ENCODE data around the gene RAB23. TPM values are rescaled to one million over a fixed set of nuclear protein-coding genes. Genes with fewer than 3 reads are reported as not detected.

RAB23 gene
- total and polyA plus RNA-seq, 9 of the 15 experiments (the other 6 are each of a cell fraction or from before 2014, with no cell fraction given) = 3.4 to 18.0 (median 9.4) TPM

- TF ChIP-seq HNRNPLL (IDR thresholded peaks at IDR 0.05; ENCODE audit: low read depth, low read length, poor library complexity, severe bottlenecking) = peak; percentile 16
- TF ChIP-seq E2F3 (CRISPR knock-in tag; IDR thresholded peaks at IDR 0.05) = 0 out of 2 replicates have a peak, but pooled peaks have one; percentile 21
- TF ChIP-seq, protein P1, sequence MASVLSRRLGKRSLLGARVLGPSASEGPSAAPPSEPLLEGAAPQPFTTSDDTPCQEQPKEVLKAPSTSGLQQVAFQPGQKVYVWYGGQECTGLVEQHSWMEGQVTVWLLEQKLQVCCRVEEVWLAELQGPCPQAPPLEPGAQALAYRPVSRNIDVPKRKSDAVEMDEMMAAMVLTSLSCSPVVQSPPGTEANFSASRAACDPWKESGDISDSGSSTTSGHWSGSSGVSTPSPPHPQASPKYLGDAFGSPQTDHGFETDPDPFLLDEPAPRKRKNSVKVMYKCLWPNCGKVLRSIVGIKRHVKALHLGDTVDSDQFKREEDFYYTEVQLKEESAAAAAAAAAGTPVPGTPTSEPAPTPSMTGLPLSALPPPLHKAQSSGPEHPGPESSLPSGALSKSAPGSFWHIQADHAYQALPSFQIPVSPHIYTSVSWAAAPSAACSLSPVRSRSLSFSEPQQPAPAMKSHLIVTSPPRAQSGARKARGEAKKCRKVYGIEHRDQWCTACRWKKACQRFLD (CRISPR knock-in tag; IDR thresholded peaks at IDR 0.05) = no peak
- 0 out of 2 replicates have a peak, but pooled peaks have one; percentile 35 for TF ChIP-seq ZNF431 (CRISPR knock-in tag; IDR thresholded peaks at IDR 0.05)
- peak; percentile 66 for TF ChIP-seq LCOR (CRISPR knock-in tag; IDR thresholded peaks at IDR 0.05)
- peak; percentile 12; the same call in 1 of the 2 replicates for TF ChIP-seq GABPB1 (CRISPR knock-in tag; IDR thresholded peaks at IDR 0.05)
- TF ChIP-seq ILF3 (IDR thresholded peaks at IDR 0.05; ENCODE audit: borderline replicate concordance) = no peak
- TF ChIP-seq, protein P2, sequence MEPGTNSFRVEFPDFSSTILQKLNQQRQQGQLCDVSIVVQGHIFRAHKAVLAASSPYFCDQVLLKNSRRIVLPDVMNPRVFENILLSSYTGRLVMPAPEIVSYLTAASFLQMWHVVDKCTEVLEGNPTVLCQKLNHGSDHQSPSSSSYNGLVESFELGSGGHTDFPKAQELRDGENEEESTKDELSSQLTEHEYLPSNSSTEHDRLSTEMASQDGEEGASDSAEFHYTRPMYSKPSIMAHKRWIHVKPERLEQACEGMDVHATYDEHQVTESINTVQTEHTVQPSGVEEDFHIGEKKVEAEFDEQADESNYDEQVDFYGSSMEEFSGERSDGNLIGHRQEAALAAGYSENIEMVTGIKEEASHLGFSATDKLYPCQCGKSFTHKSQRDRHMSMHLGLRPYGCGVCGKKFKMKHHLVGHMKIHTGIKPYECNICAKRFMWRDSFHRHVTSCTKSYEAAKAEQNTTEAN (CRISPR knock-in tag; IDR thresholded peaks at IDR 0.05) = no peak
- no peak for TF ChIP-seq CCNT2 (IDR thresholded peaks at IDR 0.05; ENCODE audit: borderline replicate concordance, extremely low read depth, insufficient read length, low read depth, low read length)
- TF ChIP-seq, protein P3, sequence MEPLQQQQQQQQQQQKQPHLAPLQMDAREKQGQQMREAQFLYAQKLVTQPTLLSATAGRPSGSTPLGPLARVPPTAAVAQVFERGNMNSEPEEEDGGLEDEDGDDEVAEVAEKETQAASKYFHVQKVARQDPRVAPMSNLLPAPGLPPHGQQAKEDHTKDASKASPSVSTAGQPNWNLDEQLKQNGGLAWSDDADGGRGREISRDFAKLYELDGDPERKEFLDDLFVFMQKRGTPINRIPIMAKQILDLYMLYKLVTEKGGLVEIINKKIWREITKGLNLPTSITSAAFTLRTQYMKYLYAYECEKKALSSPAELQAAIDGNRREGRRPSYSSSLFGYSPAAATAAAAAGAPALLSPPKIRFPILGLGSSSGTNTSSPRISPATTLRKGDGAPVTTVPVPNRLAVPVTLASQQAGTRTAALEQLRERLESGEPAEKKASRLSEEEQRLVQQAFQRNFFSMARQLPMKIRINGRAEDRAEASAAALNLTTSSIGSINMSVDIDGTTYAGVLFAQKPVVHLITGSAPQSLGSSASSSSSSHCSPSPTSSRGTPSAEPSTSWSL (CRISPR knock-in tag; IDR thresholded peaks at IDR 0.05; ENCODE audit: borderline replicate concordance) = no peak
- no peak for TF ChIP-seq ZNF830 (CRISPR knock-in tag; IDR thresholded peaks at IDR 0.05)
- TF ChIP-seq RCOR1 (IDR thresholded peaks at IDR 0.05; ENCODE audit: borderline replicate concordance in 1 of 2, low read depth in 2 of 2, low read length in 2 of 2) = peak in 1 of 2 experiments; percentile 1; a peak in 1 of 4 replicates
Measured at GRCh38 chr6:57221191-57221935, 744 bp downstream of the RAB23 start (continued).

Data from K562 (cell line).